ENCODE results near the gene TMEM169.

DNA sequence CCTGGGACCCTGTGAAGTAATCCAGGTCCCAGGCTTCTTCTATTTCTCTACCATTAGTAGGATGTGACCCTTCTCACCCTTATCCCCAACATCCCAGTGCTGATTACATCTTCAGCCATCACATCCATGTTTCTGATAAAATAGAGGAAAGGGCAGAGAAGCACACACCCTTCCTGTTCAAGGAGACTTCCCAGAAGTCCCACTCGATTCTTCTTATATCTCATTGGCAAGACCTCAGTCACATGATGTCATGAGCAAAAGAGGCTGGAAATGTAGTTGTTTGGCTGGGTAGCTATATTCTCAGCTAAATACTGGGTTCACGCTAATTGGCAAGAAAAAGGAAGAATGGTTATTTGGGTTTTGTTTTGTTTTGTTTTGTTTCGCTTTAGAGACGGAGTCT lies 19.4 kb downstream of the TMEM169 start:
- TF ChIP-seq EP300 (IDR thresholded peaks at IDR 0.05) = no peak
- TF ChIP-seq, protein P1, sequence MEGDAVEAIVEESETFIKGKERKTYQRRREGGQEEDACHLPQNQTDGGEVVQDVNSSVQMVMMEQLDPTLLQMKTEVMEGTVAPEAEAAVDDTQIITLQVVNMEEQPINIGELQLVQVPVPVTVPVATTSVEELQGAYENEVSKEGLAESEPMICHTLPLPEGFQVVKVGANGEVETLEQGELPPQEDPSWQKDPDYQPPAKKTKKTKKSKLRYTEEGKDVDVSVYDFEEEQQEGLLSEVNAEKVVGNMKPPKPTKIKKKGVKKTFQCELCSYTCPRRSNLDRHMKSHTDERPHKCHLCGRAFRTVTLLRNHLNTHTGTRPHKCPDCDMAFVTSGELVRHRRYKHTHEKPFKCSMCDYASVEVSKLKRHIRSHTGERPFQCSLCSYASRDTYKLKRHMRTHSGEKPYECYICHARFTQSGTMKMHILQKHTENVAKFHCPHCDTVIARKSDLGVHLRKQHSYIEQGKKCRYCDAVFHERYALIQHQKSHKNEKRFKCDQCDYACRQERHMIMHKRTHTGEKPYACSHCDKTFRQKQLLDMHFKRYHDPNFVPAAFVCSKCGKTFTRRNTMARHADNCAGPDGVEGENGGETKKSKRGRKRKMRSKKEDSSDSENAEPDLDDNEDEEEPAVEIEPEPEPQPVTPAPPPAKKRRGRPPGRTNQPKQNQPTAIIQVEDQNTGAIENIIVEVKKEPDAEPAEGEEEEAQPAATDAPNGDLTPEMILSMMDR (IDR thresholded peaks at IDR 0.05) = no peak
- TF ChIP-seq POLR2AphosphoS5 (IDR thresholded peaks at IDR 0.05) = no peak
- TF ChIP-seq POLR2A (IDR thresholded peaks at IDR 0.05) = no peak
